Hypothalamus (tissue), 51 donors: ENCODE results near the gene SPATA7.

Source experiments
- DNase-seq, 51 donors: peaks; one replicate each; lab custom pipeline; 2025; lab: John Stamatoyannopoulos, UW

Gene SPATA7

GRCh38 chr14:88417594-88417993 lies 32.1 kb downstream of the SPATA7 start:
- no peak for DNase-seq

DNA sequence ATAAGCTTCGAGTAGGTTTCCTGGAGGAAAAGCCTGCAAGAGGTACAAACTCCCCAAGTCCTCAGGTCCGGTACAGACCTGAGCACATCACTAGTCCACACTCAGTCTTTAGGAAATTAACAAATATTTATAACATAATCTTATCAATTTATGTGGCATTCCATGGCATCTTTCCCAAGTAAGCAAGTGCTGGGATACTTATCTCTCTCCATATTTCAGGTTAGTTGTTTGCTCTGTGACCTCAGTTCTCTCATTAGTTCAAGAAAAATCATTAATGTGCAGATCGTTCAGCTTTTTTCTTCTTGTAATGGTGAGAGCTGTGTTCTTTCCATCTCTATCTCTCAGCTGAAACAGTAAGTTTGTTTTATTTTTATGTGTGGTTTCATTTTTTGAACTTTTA lies 34.7 kb downstream of the SPATA7 start:
- DNase-seq = no peak

- no peak for DNase-seq
These were observed 35.8 kb downstream of the SPATA7 start for GRCh38 chr14:88421286-88421685.

DNA sequence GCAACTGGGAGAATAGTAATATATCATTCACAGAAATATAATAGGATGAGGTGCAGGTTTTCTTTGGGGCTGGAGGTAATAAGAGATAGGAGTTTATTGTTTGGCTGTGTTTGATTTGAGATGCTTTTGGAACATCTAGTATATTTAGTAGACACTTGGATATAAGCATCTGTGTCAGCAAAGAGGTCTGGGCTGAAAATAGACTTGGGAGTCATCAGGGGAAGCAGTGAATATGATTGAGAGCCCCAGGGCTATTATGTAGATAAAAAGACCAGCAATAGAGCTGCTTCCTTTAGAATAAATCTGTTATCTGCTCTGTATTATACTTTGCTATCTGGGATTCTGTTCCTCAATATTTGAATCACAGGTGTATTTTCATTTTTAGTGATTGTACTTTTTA lies 36.6 kb downstream of the SPATA7 start:
- no peak for DNase-seq

- DNase-seq = no peak
These were observed 37.6 kb downstream of the SPATA7 start for GRCh38 chr14:88422919-88423650.

- no peak for DNase-seq
These were observed 39.1 kb downstream of the SPATA7 start for GRCh38 chr14:88424573-88424972.

- no peak for DNase-seq
These were observed 40.8 kb downstream of the SPATA7 start for GRCh38 chr14:88426271-88426670.

- no peak for DNase-seq
These were observed 45.5 kb downstream of the SPATA7 start for GRCh38 chr14:88430976-88431375.

- peak in 1 of 51 donors; percentile 35 for DNase-seq
These were observed 52.2 kb downstream of the SPATA7 start for GRCh38 chr14:88437658-88438057.

- no peak for DNase-seq
These were observed 53.6 kb downstream of the SPATA7 start for GRCh38 chr14:88439088-88439487.

GRCh38 chr14:88452231-88452630 lies 66.8 kb downstream of the SPATA7 start:
- DNase-seq = no peak

DNA sequence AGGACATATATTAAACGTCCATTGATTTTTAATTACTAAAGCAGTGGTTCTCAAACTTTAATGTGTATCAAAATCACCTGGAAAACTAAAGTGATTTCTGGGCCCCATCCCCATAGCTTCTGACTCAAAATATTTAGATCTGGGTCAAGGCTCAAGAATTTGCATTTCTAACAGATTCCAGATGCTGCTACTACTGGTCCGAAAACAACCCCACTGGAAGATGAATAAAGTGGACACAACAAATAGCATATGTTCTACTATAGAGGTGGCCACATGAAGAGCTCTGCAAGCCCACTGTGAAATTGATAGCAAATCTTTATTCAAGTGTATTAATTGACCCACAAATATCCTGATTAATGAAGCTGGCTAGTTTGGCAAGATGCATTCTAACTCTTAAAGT lies 69.4 kb downstream of the SPATA7 start:
- DNase-seq = no peak

- DNase-seq = no peak
These were observed 77.9 kb downstream of the SPATA7 start for GRCh38 chr14:88463318-88463717.

GRCh38 chr14:88468406-88468805 lies 82.9 kb downstream of the SPATA7 start:
- DNase-seq = no peak

DNA sequence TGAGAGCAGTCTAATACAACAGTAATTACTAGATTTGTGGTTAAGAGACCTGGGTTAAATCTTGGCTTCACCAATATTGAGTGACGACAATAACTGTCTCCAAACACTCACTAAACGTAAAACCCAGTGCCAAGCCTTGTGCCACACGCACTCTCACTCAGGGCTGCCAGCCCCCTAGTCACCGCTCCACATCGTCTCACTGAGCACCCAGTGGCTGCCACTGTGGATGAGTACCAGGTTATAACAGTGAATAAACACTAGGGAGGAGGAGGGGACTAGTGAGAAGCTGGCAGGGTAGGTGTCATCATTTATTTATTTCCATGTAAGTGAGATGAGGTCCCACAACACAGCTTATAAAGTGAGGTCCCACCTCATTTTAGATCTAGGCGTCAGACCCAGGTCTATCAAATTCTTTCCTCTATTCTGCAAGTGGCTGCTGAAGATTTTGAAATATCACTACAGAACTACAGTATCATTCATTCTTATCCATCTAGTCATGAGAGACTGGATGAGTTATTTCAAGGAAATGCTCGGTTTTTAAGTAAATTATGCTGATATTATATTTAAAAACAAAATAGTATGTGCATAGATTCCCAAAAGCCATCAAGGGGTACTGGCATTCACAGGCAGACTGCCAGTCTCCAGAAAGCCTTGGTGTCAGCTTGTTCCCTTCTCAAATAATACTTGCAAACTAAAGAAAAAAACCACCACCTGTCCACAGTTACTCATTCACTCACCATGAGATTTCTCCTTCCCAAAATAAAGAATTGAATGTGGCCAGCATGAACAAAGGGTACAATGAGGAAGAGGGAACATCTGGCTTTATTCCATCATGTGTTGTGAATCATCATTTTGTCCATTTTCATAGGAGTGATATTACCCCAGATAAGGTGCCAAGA lies 85.3 kb downstream of the SPATA7 start:
- DNase-seq = no peak

DNA sequence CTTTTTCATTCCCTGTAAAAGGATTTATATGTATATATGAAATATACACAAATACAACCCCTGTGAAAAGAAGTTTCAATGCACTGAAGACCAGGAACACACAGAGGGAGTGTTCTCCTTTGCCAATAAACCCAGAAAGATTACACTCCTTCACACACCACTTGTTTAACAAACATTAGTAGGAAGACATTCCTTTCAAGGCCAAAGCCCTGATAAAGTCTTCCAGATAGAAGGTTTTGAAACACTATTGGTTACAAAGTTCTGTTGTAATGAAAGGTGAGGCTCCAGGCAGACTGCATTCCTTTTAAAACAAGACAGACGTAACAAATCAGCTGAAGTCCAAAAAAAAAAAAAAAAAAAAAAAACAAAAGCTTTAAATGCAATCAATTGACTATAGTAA lies 88.3 kb downstream of the SPATA7 start:
- DNase-seq = no peak

DNA sequence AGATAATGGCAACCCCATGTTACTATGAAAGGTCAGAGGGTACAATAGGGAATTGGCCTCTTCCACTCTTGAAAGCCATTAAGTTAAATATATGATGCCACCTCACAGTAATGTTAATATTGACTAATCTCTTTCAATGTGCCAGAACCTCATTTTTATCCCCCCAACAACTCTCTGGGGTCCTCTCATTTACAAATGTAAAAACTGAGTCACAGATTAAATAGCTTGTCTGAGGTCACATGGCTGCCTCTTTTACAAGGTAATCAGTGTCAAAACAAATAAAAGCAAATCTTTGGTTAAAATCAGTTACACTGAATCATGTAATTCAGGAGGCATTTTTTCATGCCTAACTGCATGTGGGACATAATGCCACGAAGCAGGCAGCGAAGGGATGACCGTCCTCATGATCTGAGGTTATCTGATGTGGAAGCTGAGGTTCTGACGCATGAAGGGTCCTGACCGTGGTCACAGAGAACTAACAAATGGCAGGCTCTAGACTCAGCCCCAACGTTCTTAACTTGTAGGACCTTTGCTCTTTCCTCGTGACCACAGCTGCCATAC lies 90.8 kb downstream of the SPATA7 start:
- DNase-seq = no peak

GRCh38 chr14:88476825-88477224 lies 91.4 kb downstream of the SPATA7 start:
- DNase-seq = no peak

DNA sequence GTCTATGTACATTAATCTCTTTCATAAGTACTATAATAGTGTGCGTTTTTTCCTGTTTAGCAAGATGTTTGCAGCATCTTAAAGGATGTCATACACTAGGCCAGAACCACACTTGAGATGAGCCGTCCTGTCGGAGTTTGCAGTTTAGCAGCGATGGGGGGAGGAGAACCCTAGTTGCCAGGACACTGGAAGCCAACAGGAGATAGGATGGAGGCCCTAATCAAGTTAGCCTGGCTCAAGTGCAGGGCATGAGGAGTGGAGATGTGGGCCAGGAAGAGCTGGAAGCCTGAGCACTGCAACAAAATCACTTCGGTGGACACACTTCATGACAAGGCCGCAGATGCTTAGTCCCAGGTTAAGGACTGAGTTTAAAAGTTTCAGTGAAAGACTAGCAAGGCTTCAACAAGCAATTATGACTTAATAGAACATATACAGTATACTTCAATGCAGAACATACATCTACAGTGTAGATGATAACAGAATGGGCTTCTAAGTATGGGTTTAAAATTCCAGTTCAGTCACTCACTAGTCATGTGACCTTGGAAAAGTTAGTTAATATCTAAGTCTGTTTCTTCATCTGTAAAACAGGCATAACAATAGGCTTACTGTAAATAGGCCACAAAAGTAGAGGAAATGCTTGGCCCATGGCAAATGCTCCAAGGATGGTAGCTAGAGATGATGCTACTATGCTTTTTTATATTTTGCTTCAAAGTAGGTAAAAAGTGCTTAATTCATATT lies 92.2 kb downstream of the SPATA7 start:
- DNase-seq = no peak

GRCh38 chr14:88478931-88479330 lies 93.5 kb downstream of the SPATA7 start:
- no peak for DNase-seq

- DNase-seq = no peak
These were observed 94.1 kb downstream of the SPATA7 start for GRCh38 chr14:88479574-88479987.
